LNCaP clone FGC (cell line): ENCODE data around the gene TMEM168.
A peak's percentile ranks its signal among the peaks of the same experiment; 100 is the strongest.
"Not testable (repeated sequence)": the region's sequence is repeated elsewhere in the genome, so short reads cannot be mapped to it uniquely, and the experiment has no call there.

Experiments used
- DNase-seq: peaks from one replicate; pipeline ENCODE4 v3.0.0-alpha.2; 2011; ENCODE audit warnings: low read depth
- H3K4me3 ChIP-seq: 2 replicates; pipeline ENCODE4 v1.5.1; 2011; ENCODE audit warnings: mild to moderate bottlenecking, low read depth, low read length, control low read depth
- TF ChIP-seq, protein P1 (sequence below): IDR thresholded peaks from 2 replicates; pipeline ENCODE4 v1.5.1; 2012; ENCODE audit warnings: mild to moderate bottlenecking; ENCODE audit not compliant: control insufficient read depth, insufficient read depth; ENCODE audit errors: extremely low read depth

TMEM168 gene, protein sequence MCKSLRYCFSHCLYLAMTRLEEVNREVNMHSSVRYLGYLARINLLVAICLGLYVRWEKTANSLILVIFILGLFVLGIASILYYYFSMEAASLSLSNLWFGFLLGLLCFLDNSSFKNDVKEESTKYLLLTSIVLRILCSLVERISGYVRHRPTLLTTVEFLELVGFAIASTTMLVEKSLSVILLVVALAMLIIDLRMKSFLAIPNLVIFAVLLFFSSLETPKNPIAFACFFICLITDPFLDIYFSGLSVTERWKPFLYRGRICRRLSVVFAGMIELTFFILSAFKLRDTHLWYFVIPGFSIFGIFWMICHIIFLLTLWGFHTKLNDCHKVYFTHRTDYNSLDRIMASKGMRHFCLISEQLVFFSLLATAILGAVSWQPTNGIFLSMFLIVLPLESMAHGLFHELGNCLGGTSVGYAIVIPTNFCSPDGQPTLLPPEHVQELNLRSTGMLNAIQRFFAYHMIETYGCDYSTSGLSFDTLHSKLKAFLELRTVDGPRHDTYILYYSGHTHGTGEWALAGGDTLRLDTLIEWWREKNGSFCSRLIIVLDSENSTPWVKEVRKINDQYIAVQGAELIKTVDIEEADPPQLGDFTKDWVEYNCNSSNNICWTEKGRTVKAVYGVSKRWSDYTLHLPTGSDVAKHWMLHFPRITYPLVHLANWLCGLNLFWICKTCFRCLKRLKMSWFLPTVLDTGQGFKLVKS

DNA sequence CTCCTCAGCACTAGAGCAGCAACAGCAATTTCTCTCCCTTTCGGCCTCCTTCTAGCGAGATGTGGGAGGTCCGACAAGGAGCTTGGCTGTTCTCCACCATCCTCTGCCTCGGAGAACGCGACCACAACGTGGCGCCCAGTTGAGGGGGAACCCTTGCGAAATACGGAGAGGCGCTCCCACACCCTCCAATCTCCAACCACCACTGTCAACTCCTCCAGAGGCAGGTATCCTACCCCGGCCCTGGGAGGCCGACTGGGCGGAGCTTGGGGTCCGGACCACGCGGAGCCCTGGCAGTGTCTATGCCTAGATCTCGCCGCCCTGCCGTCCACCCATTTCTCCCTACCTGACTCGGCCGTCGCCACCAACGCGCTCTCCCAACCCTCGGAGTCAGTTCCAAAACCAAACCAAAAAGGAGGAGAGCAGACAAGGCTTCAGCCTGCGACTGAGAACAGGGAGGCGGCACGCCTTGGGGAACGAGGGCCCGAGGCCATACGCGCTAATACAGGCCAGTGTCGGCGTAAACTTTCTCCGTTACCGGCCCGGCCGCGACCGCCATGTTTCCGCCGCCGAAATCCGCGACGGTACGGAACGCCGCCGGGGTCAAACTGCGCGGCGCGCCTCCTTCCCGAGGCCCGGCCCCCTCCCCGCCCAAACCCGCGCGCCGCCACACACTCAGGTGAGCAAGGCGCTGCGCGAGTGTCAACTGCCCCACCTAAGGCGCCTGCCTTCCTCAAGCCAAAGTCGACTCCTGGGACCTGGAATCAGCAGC is at the start of gene TMEM168:
Gene TMEM168, minus strand, starts transcription at position 577 of the 769 bp plus-strand sequence. CDS start 5,568 bp downstream, outside the sequence.
- peak within 1 kb of the TSS; percentile 87 for H3K4me3 ChIP-seq
- TF ChIP-seq, protein P1, sequence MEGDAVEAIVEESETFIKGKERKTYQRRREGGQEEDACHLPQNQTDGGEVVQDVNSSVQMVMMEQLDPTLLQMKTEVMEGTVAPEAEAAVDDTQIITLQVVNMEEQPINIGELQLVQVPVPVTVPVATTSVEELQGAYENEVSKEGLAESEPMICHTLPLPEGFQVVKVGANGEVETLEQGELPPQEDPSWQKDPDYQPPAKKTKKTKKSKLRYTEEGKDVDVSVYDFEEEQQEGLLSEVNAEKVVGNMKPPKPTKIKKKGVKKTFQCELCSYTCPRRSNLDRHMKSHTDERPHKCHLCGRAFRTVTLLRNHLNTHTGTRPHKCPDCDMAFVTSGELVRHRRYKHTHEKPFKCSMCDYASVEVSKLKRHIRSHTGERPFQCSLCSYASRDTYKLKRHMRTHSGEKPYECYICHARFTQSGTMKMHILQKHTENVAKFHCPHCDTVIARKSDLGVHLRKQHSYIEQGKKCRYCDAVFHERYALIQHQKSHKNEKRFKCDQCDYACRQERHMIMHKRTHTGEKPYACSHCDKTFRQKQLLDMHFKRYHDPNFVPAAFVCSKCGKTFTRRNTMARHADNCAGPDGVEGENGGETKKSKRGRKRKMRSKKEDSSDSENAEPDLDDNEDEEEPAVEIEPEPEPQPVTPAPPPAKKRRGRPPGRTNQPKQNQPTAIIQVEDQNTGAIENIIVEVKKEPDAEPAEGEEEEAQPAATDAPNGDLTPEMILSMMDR: no peak
- peak; percentile 57 for DNase-seq

DNA sequence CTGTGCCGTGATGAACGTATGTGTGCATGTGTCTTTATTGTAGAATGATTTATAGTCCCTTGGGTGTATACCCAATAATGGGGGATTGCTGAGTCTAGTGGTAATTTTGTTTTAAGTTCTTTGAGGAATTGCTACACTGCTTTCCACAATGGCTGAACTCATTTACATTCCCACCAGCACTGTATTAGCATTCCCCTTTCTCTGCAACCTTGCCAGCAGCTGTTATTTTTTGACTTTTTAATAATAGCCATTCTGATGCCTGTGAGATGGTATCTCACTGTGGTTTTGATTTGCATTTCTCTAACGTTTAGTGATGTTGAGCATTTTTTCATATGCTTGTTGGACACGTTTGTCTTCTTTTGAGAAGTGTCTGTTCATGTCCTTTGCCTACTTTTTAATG is 45.7 kb upstream of the TMEM168 start:
- not testable (repeated sequence) for DNase-seq, H3K4me3 ChIP-seq

DNA sequence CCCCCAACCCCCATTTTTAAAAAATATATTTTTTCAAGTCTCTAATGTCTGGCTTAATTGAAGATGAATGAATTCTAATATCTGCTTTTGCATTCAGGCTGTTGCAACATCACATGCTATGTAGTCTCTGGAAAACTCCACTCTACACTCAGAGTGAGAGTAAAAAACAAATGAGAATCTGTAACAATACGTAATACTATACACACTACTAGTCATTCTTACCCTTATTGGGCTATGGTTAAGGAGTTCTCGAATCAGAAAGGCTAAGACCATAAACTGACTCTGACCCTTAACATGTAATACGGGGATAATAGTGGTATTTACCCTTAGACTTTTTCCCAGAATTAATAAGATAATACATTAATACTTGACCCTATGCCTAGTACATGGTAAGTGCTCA is 42.9 kb upstream of the TMEM168 start:
- no peak for DNase-seq
- TF ChIP-seq, protein P1: no peak

DNA sequence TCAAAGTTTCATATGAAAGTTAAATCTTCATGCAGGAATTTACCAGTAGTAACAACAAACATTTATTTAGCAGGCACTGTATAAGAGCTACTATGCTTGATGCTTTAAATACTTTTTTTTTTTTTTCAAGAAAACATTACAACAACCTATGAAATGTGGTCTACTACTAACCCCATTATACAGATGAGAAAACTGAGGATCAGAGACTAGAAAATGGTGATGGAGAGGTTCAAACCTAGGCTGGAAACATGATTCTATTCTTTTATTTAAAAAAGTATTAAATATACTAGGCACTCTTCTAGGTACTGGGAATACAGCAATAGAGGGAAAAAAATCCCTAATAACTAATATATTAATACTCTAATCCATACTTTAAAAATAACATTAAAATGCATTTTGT is 40.6 kb upstream of the TMEM168 start:
- no peak overlapping the region for H3K4me3 ChIP-seq
- no peak for DNase-seq
- TF ChIP-seq, protein P1: no peak

More for the DNA sequence above, 42.9 kb upstream of the TMEM168 start:
- H3K4me3 ChIP-seq: no peak overlapping the region

DNA sequence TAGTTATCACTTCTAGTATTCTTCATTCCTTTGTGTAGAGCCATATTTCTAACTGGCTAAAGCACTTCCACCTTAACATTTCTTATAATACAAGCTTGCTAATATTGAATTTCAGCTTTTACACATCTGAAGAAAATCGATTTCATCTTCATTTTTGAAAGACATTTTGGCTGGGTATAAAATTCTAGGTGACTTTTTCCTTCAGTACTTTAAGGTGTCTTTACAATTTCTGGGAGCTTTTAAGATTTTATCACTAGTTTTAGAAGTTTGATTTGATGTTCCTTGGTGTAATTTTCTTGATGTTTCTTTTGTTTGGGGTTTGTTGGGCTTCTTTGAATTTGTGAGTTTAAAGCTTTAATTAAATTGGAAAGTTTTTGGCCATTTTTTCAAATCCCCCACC is 38.5 kb upstream of the TMEM168 start:
- no peak overlapping the region for H3K4me3 ChIP-seq
- no peak for DNase-seq
- TF ChIP-seq, protein P1: no peak

DNA sequence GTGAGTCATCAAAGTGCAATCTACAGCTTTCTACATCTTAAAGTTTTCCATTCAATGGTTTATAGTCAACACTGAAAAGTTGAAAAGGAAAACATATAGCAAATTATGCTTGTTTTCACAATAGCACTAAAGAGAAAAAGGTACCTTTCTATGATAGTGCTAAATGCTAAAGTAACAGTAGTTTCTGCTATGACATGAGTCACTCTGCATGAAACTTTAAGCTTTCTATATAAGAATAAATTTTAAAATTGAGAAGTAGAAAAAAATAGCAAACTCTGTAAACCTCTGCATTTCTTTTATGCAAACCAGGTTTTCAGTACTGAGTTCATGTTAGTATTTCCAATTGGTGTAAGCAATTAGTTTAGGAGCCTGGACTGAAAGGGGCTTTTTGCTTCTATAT is 31.2 kb upstream of the TMEM168 start:
- TF ChIP-seq, protein P1: no peak
- DNase-seq: no peak
- no peak overlapping the region for H3K4me3 ChIP-seq

DNA sequence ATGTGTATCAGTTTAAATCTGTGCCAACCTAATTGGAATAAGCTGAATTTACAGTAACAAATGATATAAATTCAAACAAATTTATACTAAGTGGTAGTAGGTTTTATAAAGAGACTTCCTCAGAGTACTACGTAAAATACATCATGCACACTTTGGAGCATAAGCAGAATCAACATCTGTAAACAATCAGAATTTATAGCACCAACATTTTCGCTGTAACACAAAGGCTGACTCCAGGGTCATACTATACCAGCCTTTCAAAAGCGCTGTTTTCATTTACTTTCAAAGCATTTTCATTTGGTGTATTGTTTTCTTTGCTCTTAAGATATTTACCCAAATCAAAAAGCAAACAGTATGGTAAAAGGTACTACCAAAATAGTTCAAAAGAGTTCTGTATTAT is 29.3 kb upstream of the TMEM168 start:
- no peak overlapping the region for H3K4me3 ChIP-seq
- TF ChIP-seq, protein P1: no peak
- no peak for DNase-seq
